Thoracic aorta (tissue), 2 donors: ENCODE measurements around the gene CIZ1. TPM values are rescaled to one million over a fixed set of nuclear protein-coding genes. Genes with fewer than 3 reads are reported as not detected.
A peak's percentile ranks its signal among the peaks of the same experiment; 100 is the strongest.

Source experiments
- ATAC-seq: fragments of 150-250 bp; one replicate; pipeline ENCODE4 v1.8.0; 2017; ENCODE audit warnings: low read depth; ENCODE audit not compliant: insufficient number of reproducible peaks, low FRiP score
- DNase-seq: peaks from one replicate; pipeline ENCODE4 v3.0.0-alpha.2; 2020; ENCODE audit warnings: low spot score
- H3K27ac ChIP-seq, 2 donors: fragments of 200-600 bp; sonication (generic); 1 replicate in 1 of 2; 2 replicates in 1 of 2; pipeline ENCODE4 v1.5.1; 2016; ENCODE audit warnings: mild to moderate bottlenecking in 2 of 2, moderate library complexity in 2 of 2
- H3K27me3 ChIP-seq: fragments of 200-600 bp; sonication (generic); replicated peaks from 2 replicates; pipeline ENCODE4 v1.6.0; 2016; ENCODE audit warnings: mild to moderate bottlenecking; ENCODE audit not compliant: insufficient read depth
- H3K36me3 ChIP-seq: fragments of 200-600 bp; sonication (generic); one replicate; pipeline ENCODE4 v1.5.1; 2016
- H3K4me1 ChIP-seq, 2 donors: fragments of 200-600 bp; sonication (generic); 1 replicate in 1 of 2; 2 replicates in 1 of 2; pipeline versions ENCODE4 v1.5.1 to v1.6.0; 2016; ENCODE audit warnings: low read depth in 2 of 2, mild to moderate bottlenecking in 1 of 2; ENCODE audit not compliant: control insufficient read depth in 1 of 2
- H3K4me3 ChIP-seq: fragments of 200-600 bp; sonication (generic); 2 replicates; pipeline ENCODE4 v1.5.1; 2016; ENCODE audit warnings: mild to moderate bottlenecking
- H3K9me3 ChIP-seq: fragments of 200-600 bp; sonication (generic); 2 replicates; pipeline ENCODE4 v1.5.1; 2016
- CTCF ChIP-seq: fragments of 200-600 bp; sonication (generic); IDR thresholded peaks from one replicate; pipeline ENCODE4 v1.5.1; 2019; ENCODE audit warnings: antibody characterized with exemption
- total RNA-seq, 2 donors: library from RNA; depleted of rRNA; stranded (reverse); fragments of >200 nt; gene quantifications; one replicate each; pipeline versions ENCODE4 v1.1.0 to v1.2.3, GENCODE V29; 2016

Gene CIZ1
- total RNA-seq, 2 donors from 2014 or later, result 68.0 to 86.0 TPM

GRCh38 chr9:128219831-128220230 lies 28.5 kb upstream of the CIZ1 start:
- Histone ChIP-seq H3K9me3 (no peaks in the 10 kb centered on the region), H3K27me3 (no peaks in the 10 kb centered on the region), H3K4me3 (no peak overlapping the region), H3K36me3 (no peaks in the 10 kb centered on the region), H3K4me1 (peaks cover 0 to 13% of the 10 kb centered on the region in 2 donors), H3K27ac (no peak overlapping the region)
- DNase-seq, result no peak
- ATAC-seq, result no peak
- no peak for TF ChIP-seq CTCF

DNA sequence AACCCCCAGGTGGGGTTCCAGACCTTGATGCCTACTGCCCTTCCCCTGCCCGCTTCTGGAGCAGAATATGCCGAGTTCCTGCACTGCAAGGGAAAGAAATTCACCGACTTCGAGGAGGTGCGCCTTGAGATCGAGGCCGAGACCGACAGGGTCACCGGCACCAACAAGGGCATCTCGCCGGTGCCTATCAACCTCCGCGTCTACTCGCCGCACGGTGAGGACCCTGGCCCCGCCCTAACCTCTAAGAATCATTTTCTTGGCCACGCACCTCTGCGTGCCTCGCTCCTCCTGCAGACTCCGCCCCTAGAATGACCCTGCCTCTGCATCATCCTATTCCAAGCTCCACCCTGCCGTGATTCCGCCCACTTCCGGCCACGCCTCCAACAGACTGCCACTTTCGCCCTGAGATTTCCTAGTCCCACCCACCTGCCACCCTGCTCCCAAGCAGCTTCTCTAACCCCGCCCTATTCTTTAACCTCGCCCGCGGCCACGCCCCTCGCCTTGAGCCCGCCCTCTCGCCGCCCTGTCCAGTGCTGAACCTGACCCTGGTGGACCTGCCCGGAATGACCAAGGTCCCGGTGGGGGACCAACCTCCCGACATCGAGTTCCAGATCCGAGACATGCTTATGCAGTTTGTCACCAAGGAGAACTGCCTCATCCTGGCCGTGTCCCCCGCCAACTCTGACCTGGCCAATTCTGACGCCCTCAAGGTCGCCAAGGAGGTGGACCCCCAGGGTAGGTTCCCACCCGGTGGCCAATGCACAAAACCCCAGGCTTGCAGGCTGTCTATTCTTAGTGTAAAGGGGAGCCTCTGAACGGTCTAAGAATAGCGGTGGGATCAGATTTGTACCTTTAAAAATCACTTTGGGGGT lies 27.4 kb upstream of the CIZ1 start:
- DNase-seq (peak; percentile 78), ATAC-seq (peak; percentile 62)
- Histone ChIP-seq H3K27me3 (no peaks in the 10 kb centered on the region), H3K9me3 (no peaks in the 10 kb centered on the region), H3K4me3 (peak overlapping the region; percentile 65), H3K4me1 (peaks cover 0 to 13% of the 10 kb centered on the region in 2 donors), H3K36me3 (no peaks in the 10 kb centered on the region), H3K27ac (no peak overlapping the region)
- TF ChIP-seq CTCF, result peak; percentile 21

- H3K27ac ChIP-seq, result no peak overlapping the region
- H3K9me3 ChIP-seq, result no peaks in the 10 kb centered on the region
- peak overlapping the region; percentile 65 for H3K4me3 ChIP-seq
- H3K36me3 ChIP-seq, result no peaks in the 10 kb centered on the region
- ATAC-seq (no peak), DNase-seq (no peak)
- no peaks in the 10 kb centered on the region for H3K27me3 ChIP-seq
- TF ChIP-seq CTCF, result no peak
- peaks cover 0 to 13% of the 10 kb centered on the region in 2 donors for H3K4me1 ChIP-seq
Measured at GRCh38 chr9:128218172-128218517, 26.8 kb upstream of the CIZ1 start.

GRCh38 chr9:128216781-128217553 lies 25.6 kb upstream of the CIZ1 start:
- Histone ChIP-seq H3K4me3 (no peak overlapping the region), H3K9me3 (no peaks in the 10 kb centered on the region), H3K4me1 (peaks cover 0 to 13% of the 10 kb centered on the region in 2 donors), H3K36me3 (no peaks in the 10 kb centered on the region), H3K27ac (no peak overlapping the region), H3K27me3 (no peaks in the 10 kb centered on the region)
- TF ChIP-seq CTCF, result no peak
- DNase-seq (no peak), ATAC-seq (no peak)
